Stimulated activated CD8-positive, alpha-beta memory T cell treated with anti-CD3 and anti-CD28 coated beads, Interleukin-12 subunit alpha, Interleukin-12 subunit beta, amount 100 ng/mL, for 1 hour (primary cell): ENCODE data around the gene SHB.

ENCODE experiments used
- DNase-seq: peaks from one replicate; pipeline ENCODE4 v3.0.0-alpha.2; 2020; ENCODE audit warnings: low read depth

Gene SHB

DNA sequence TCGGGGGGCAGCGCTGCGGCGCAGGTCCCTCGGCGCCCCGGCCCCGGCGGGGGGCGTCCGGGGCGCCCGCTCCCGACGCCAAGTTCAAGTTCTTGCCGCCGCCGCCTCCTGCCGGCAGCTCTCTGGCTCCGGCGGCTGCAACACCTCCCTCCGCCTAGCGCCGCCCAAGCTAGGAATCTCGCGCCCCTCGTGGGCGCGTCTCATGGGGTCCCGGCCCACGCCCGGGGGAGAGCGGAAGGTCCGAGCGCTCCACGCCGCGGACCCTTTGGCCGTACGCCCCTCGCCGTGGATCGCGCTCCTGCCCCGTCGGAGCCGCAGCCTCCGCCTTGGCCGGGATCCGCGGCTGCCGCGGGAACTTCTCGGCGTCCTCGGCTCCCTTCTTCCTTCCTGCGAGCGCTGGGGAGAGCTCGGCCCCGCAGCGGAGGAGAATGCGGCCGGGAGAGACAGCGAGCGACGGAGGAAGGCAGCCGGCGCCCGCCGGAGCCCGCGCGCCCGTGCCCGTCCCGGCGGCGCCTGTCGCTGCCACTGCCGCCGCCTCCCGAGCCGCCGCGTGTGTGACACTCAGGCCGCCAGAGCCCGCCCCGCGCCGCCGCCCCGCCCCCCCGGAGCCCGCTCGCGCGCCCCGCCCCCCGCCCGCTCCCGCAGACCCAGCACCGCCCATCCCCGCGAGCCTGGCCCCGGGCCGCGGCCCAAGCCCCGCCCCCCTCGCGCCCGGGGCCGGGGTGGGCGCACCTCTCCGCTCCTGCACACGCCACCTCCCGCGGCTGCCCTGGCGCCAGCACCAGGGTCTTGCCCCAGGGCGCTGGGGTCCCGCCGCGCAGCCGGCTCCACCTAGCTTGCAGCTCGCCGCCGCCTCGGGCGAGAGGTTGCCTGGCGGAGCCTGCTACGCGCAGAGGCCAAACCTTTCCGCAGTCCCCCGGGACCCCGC, at the start of gene SHB:
Gene SHB (minus strand): TSS at position 527 of the 928 bp plus-strand sequence. CDS start 582 bp downstream, outside the sequence.
- DNase-seq: peak; percentile 65

GRCh38 chr9:38117651-38118050, 48.6 kb upstream of the SHB start:
- DNase-seq: no peak

DNA sequence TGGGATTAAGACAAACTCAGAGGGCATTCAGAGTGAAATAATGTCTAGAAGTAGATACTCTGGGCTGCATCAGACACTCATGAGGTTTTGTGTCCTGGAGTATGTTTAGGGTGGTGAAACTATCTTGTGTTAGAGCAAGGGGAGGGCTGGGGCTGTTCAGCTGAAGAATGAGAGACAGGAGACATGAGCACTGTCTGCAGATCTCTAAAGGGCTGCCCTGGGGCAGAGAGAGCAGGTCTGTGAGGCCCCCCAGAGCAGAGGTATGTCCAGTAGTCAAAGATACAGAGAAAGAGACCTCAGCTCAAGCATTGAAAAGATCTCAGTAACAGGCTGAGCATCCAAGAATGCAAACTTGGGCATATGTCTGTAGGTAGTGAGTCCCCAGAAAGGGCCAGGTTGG, 45.9 kb upstream of the SHB start:
- no peak for DNase-seq

DNA sequence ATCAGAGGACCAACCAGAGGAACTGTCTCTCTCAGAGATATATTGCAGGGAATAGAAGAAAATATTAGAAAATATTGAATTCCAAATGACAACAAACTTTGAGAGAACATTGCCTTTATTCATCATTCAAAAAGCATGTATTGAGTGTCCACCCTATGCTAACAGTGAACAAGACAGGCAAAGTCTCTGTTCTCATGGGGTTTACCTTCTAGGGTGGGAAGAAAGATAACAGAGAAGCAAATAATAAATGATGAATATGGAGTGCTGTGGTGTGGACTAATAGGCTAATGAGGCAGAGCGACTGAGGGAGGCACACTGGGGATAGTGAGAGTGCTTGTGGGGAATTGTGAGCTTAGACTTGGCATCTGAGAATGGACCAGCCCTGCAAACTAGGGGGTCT, 43.4 kb upstream of the SHB start:
- DNase-seq: no peak

DNA sequence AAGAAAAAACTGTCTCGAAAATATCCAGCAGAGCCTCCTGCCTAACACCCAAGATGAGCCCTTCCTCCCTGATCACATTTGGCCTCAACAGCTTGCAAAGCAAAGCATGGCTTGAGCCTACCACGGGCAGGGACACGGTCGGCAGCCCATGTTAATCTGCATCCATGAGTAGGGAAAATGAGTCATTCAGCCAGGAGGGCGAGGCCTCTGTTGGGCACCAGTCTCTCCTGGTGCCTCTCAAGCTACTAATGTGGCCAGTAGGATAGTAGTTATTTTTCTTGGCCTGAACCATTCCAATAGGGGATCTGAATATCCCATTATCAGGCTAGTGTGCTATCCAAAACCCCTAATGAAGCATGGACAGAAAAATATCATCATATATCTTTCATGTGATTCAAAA, 43.0 kb upstream of the SHB start:
- DNase-seq: no peak

- no peak for DNase-seq
These were observed 41.4 kb upstream of the SHB start for GRCh38 chr9:38110476-38110875.

DNA sequence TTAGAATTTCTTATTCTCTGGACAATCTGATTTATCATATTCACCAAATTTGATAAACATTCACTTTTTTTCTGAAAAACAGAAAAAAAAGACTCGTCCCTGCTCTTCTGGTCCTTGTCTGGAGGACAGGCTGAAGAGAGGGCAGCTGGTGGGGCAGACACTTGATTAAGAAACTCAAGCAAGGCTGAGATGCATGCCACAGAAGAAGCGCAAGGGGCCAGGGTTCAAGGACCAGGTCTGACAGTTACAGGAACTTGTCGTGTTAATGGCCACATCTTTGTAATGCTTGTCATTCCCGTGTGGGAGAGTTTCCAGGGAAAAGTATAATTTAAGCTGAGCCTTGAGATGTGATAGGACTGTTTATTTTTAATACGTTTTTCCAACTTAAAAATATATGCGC, 40.6 kb upstream of the SHB start:
- no peak for DNase-seq

GRCh38 chr9:38108326-38108725, 39.3 kb upstream of the SHB start:
- DNase-seq: no peak

DNA sequence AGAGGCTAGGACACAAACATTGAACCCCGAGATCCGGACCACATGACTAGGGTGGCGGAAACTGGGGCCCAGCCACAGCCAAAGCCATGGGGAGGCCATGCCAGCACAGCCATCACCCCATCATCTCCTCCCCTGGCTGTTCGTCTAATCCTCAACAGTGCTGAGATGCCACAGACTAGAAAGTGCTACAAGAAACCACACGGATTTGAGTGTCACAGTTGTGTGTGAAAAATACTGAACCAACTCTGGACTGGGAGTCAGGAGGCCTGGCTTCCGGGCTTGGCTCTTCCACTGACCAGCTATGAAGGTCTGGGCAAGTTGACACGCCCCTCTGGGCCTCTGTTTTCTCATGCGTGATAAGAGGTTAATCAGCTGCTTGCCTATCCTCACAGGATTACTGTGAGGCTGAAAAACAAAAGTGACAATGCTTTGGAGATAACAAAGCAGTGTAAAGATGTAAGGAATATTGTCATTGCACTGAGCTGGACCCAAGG, 38.8 kb upstream of the SHB start:
- DNase-seq: no peak

- no peak for DNase-seq
These were observed 38.4 kb upstream of the SHB start for GRCh38 chr9:38107405-38107804.

GRCh38 chr9:38106488-38106887, 37.5 kb upstream of the SHB start:
- DNase-seq: no peak

DNA sequence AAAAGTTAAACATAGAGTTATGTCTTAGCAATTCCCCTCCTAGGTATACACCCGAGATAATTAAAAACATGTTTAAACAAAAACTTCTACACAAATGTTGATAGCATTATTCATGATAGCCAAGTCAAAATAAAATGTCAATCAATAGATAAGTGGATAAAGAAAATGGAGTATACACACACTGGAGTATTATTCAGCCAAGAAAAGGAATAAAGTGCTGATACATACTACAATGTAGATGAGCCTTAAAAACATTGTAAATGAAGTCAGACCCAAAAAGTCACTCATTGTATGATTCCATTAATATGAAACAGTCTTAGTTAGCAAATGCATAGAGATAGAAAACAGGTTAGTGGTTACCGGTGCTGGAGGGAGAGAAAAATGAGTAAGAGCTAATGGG, 34.3 kb upstream of the SHB start:
- no peak for DNase-seq

DNA sequence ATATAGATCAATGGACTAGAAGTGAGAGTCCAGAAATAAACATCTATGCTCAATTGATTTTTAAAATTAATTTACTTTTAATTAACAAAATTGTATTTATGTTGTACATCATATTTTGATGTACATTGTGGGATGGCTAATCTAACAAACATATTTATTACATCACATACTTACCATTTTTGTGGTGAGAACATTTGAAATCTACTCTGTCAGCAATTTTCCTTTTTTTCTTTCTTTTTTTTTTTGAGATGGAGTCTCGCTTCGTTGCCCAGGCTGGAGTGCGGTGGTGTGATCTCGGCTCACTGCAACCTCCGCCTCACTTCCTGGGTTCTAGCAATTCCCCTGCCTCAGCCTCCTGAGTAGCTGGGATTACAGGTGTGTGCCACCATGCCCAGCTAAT, 32.4 kb upstream of the SHB start:
- no peak for DNase-seq

GRCh38 chr9:38096238-38096805, 27.3 kb upstream of the SHB start:
- no peak for DNase-seq

- DNase-seq: no peak
These were observed 25.1 kb upstream of the SHB start for GRCh38 chr9:38094165-38094564.

DNA sequence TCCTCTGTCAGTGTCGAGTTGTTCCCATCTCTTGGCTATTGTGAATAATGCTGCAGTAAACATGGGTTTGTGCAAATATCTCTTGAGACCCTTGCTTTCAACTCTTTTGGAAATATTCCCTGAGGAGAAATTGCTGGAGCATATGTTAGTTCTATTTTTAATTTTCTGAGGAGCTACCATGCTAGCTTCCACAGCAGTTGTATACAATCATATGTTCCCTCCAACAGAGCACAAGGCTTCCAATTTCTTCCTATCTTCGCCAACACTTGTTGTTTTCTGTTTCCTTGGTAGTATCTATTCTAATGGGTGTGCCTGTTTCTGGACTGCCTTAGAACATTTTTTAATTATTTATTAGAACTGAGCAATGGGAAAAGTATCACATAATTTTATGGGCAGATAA, 23.6 kb upstream of the SHB start:
- DNase-seq: no peak

- DNase-seq: no peak
These were observed 23.1 kb upstream of the SHB start for GRCh38 chr9:38092200-38092524.

DNA sequence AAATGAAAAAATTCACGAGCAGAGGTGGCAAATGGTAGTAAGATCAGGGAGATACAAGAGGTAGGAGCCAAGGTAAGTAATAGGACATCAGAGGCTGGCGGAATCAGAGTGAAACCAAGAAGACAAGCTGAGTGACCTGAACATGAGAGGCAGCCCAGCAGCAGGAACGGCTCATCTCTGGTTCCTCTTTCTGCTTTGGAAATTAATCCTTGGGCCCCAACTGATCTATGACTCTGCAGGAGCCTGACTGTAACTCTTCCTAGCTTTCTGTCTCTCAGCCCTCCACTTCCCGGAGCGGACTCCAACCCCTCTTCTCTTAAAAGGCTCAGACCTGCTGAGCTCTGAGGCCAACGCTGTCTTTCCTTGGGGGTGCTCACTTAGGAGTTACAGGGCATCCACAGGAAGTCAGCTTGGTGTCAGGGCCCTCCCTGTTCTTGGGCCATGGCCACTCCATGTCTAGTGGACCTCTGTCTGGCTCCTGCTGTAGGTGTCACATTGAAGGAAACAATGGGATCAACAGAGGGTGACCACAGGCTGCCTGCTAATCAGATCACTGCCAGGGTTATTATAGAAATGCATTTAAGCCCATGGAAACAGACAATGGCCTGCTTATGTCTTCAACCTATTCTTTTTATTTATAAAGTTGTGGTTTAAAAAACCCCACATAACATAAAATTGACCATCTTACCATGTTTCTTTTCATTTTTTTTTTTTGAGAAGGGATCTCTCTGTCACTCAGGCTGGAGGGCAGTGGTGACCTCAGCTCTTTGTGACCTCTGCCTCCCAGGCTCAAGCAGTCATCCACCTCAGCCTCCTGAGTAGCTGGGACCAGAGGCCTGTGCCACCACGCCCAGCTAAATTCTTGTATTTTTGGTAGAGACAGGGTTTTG, 22.5 kb upstream of the SHB start:
- DNase-seq: no peak

DNA sequence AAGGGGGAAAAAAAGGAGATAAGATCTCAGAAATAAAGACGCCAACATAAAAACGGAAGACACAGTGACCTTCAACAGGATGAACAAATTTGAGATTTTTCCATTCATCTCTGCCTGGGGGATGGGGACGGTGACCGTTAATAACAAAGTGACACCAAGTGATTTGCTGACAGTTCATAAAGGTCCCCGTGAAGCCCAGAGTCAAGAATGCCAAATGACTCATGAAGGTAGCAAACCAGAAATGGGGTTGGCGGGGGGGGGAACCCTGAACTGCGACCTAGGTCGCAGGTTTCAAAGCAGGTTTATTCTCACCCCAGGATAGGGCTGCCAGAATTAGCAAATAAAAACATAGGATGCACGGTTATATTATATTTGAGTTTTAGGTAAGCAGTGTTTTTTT, 21.1 kb upstream of the SHB start:
- no peak for DNase-seq

DNA sequence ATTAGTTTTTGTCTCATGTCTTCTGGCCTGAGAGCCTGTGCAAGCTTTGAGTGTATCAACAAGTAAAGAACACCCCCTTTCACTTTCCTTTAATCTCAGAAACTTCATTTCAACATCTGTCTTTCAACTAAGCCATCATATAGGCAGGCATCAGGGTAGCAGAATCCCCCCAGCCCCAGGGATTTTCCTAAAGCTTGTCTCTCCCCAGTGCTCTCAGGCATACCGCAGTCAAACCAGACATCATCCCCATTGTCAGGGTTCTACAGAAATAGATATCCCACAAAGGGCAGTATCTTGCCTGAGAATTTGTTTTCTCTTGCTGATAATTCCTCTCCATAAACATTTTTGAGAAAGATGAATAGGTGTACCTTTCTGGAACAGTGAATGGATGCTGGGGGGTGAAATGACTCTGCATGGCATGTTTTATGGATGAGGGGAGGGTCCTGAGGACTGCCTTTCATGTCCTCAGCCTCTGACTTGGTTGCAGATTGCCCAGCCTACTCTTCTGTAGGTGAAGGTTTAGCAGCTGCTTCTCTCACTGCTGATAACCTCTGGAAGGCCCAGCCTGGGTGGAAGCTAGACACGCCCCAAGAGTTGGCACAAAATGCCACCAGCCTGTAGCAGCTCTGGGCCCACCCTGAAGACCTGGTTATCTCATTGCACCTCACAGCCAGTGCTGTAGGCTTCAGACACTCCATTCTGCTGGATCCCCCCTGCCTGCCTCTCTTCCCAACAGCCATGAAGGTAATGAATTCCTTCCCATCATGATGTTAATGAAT, 20.5 kb upstream of the SHB start:
- no peak for DNase-seq

DNA sequence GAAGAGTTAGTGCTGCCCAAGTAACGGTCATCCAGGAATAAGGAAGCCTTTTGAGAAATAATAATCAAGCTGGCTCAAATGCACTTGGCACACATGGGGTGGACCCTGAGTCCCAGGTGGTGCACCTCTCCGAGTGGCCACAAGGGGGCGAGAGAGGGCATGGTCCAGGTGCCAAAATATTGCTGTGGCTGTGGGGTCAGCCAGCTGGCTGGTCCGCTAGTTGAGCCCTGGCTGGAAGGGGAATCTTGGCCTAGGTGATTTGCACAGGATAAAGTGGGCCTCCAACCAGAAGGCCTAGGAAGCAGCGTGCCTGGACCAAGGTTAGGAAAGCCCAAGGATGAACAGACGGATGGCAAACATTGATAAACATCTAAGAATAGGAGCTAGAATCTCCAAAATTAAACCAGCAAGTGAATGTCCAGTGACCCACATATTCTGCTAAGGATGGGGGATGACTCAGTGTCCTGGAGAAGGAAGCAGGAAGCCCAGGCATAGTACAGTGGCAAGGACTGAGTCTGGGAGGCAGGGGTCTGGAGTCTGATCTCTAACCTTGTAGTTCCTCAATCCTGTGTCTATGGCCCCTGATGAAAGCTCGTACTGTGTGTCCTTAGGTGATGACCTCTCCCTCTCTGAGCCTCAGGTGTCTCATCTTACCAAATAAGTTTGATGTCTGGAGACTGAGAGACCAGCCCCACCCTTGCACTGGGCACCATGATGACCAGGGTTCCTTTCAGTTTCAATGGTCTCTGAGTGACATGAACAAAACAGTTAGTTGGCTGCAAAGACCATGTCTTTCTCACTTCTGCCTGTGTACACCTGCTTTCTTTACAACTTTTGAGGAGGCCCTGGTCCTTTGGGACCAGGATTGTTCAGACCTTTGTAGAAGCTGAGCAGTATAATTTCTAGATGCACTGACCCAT, 19.2 kb upstream of the SHB start:
- peak; percentile 52 for DNase-seq
